ENCODE data around the gene GPC3.

DNA sequence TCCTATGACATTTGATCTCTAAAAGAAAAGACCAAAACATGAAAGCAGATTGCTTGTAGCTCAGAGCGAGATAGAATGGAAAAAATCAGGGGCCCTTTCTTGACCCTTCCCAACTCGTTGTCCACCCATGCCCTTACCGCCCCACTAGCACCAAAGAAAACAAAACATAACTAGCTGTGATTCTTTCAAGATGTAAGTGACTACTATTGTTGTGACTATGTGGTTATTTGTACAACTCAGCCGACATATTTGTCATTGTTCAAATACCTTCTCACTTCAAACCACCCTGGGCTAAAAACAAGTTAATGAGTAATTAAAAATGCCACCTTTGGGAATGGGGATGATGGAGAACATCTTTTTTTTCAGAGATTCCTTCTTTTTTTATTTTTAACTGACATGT lies 399.0 kb downstream of the GPC3 start:
- no peak for TF ChIP-seq LEF1 (IDR thresholded peaks at IDR 0.05; ENCODE audit: borderline replicate concordance)
- TF ChIP-seq ELF4 (IDR thresholded peaks at IDR 0.05) = no peak
- TF ChIP-seq ZNF384 (IDR thresholded peaks at IDR 0.05) = no peak
- no peak for TF ChIP-seq TARDBP (IDR thresholded peaks at IDR 0.05)
- TF ChIP-seq FOXK2 (IDR thresholded peaks at IDR 0.05) = no peak
- no peak for TF ChIP-seq BHLHE40 (IDR thresholded peaks at IDR 0.05; ENCODE audit: borderline replicate concordance)
- no peak for TF ChIP-seq FOXM1 (IDR thresholded peaks at IDR 0.05; ENCODE audit: borderline replicate concordance)
- TF ChIP-seq FOXA1 (IDR thresholded peaks at IDR 0.05) = no peak
- TF ChIP-seq SP1 (IDR thresholded peaks at IDR 0.05) = no peak
- TF ChIP-seq HDGF (IDR thresholded peaks at IDR 0.05; ENCODE audit: borderline replicate concordance) = no peak
- no peak for TF ChIP-seq SUZ12 (IDR thresholded peaks at IDR 0.05)
- no peak for TF ChIP-seq ARNT (IDR thresholded peaks at IDR 0.05)
- no peak for TF ChIP-seq CTBP1 (IDR thresholded peaks at IDR 0.05; ENCODE audit: borderline replicate concordance)

Data from HEK293T (cell line).